ENCODE data around the gene TMCO4.

- TF ChIP-seq CTCF (IDR thresholded peaks at IDR 0.05), result no peak
- TF ChIP-seq EZH2 (IDR thresholded peaks at IDR 0.05; ENCODE audit: borderline replicate concordance, insufficient read depth, low read depth, low read length, poor library complexity, severe bottlenecking), result no peak
These were observed 133.9 kb downstream of the TMCO4 start for GRCh38 chr1:19665496-19666465.

All from B cell (primary cell).